ENCODE data around the gene ZFYVE28. TPM values are rescaled to one million over a fixed set of nuclear protein-coding genes. Genes with fewer than 3 reads are reported as not detected.

Gene ZFYVE28
- total RNA-seq, 1 experiment from 2014 or later: 19.2 TPM

DNA sequence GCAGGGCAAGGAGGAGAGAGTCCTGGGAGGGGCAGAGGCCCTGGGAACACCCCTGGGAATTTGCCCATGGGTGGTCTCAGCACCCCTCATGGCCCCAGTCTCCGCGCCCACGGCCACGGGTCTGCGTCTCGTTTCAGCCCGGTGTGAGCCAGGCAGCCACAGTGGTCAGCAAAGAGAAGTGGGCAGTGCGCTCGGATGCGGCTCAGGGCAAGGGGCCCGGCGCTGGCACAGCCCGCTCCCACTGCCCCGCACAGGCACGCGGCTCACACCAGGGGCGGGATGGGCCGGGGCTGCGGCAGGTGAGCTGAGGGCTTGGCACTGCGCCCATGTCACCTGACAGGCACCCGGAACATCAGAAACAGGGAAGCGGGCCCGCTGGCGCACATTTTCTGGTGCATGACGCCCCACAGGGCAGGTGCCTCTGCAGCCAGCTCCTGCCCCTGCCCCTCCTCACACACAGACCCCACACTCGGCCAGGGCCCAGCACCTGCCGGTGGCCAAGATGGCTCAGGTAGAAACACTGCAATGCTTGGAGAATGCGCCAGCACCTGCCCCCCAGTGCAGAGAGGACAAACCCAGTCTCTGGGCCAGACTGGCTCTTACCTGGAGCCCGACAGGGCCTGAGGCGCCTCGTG, 114.6 kb downstream of the ZFYVE28 start:
- H3K4me1 ChIP-seq (ENCODE audit: control insufficient read depth in 1 of 2, insufficient read depth in 2 of 2, low read length in 2 of 2): no peaks in the 10 kb centered on the region
- no peaks in the 10 kb centered on the region for H4K20me1 ChIP-seq (ENCODE audit: insufficient read depth)
- H3K9me3 ChIP-seq (ENCODE audit: control insufficient read depth in 1 of 2, insufficient read depth in 1 of 2, low read depth in 1 of 2, low read length in 2 of 2): no peaks in the 10 kb centered on the region
- intact Hi-C loops (cut with micrococcal nuclease): no loop called here
- H3K27ac ChIP-seq (ENCODE audit: low read depth, low read length): no peak overlapping the region
- ATAC-seq (no peak), DNase-seq (ENCODE audit: low read depth, low spot score) (no peak)
- H3K79me2 ChIP-seq (ENCODE audit: insufficient read depth, low read length): no peaks in the 10 kb centered on the region
- no peak overlapping the region for H2AFZ ChIP-seq (ENCODE audit: low read depth, low read length, poor library complexity, severe bottlenecking)
- ChIA-PET RAD21 (ENCODE audit: low non-redundant PET in 1 of 2, low total read pairs in 2 of 2, uncharacterized antibody in 2 of 2, unreplicated experiment in 2 of 2) (no interaction called here), CTCF (no interaction called here), POLR2A (no interaction called here)
- no peaks in the 10 kb centered on the region for H3K9me2 ChIP-seq (ENCODE audit: insufficient read depth)
- TF ChIP-seq, protein P1, sequence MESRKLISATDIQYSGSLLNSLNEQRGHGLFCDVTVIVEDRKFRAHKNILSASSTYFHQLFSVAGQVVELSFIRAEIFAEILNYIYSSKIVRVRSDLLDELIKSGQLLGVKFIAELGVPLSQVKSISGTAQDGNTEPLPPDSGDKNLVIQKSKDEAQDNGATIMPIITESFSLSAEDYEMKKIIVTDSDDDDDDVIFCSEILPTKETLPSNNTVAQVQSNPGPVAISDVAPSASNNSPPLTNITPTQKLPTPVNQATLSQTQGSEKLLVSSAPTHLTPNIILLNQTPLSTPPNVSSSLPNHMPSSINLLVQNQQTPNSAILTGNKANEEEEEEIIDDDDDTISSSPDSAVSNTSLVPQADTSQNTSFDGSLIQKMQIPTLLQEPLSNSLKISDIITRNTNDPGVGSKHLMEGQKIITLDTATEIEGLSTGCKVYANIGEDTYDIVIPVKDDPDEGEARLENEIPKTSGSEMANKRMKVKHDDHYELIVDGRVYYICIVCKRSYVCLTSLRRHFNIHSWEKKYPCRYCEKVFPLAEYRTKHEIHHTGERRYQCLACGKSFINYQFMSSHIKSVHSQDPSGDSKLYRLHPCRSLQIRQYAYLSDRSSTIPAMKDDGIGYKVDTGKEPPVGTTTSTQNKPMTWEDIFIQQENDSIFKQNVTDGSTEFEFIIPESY (IDR thresholded peaks at IDR 0.05; ENCODE audit: extremely low read depth, insufficient replicate concordance, low read length): no peak
- TF ChIP-seq, protein P2, sequence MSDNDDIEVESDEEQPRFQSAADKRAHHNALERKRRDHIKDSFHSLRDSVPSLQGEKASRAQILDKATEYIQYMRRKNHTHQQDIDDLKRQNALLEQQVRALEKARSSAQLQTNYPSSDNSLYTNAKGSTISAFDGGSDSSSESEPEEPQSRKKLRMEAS (IDR thresholded peaks at IDR 0.05): no peak
- TF ChIP-seq POLR2A (IDR thresholded peaks at IDR 0.05; ENCODE audit: borderline replicate concordance, extremely low read depth, insufficient read depth, insufficient read length) (no peak), EZH2 (IDR thresholded peaks at IDR 0.05) (no peak), FOSL1 (IDR thresholded peaks at IDR 0.05; ENCODE audit: low read depth) (no peak), SP1 (IDR thresholded peaks at IDR 0.05; ENCODE audit: low read depth) (no peak), JUND (IDR thresholded peaks at IDR 0.05) (no peak), SIN3A (IDR thresholded peaks at IDR 0.05; ENCODE audit: low read depth) (no peak), POLR2AphosphoS5 (IDR thresholded peaks at IDR 0.05; ENCODE audit: low read depth, low read length) (no peak), CEBPB (IDR thresholded peaks at IDR 0.05; ENCODE audit: low read depth) (no peak), EGR1 (IDR thresholded peaks at IDR 0.05; ENCODE audit: low read depth) (no peak), ZNF274 (IDR thresholded peaks at IDR 0.05; ENCODE audit: low read depth, low read length) (no peak)
- TF ChIP-seq, protein P3, sequence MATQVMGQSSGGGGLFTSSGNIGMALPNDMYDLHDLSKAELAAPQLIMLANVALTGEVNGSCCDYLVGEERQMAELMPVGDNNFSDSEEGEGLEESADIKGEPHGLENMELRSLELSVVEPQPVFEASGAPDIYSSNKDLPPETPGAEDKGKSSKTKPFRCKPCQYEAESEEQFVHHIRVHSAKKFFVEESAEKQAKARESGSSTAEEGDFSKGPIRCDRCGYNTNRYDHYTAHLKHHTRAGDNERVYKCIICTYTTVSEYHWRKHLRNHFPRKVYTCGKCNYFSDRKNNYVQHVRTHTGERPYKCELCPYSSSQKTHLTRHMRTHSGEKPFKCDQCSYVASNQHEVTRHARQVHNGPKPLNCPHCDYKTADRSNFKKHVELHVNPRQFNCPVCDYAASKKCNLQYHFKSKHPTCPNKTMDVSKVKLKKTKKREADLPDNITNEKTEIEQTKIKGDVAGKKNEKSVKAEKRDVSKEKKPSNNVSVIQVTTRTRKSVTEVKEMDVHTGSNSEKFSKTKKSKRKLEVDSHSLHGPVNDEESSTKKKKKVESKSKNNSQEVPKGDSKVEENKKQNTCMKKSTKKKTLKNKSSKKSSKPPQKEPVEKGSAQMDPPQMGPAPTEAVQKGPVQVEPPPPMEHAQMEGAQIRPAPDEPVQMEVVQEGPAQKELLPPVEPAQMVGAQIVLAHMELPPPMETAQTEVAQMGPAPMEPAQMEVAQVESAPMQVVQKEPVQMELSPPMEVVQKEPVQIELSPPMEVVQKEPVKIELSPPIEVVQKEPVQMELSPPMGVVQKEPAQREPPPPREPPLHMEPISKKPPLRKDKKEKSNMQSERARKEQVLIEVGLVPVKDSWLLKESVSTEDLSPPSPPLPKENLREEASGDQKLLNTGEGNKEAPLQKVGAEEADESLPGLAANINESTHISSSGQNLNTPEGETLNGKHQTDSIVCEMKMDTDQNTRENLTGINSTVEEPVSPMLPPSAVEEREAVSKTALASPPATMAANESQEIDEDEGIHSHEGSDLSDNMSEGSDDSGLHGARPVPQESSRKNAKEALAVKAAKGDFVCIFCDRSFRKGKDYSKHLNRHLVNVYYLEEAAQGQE (IDR thresholded peaks at IDR 0.05; ENCODE audit: low read depth): no peak
- TF ChIP-seq, protein P4, sequence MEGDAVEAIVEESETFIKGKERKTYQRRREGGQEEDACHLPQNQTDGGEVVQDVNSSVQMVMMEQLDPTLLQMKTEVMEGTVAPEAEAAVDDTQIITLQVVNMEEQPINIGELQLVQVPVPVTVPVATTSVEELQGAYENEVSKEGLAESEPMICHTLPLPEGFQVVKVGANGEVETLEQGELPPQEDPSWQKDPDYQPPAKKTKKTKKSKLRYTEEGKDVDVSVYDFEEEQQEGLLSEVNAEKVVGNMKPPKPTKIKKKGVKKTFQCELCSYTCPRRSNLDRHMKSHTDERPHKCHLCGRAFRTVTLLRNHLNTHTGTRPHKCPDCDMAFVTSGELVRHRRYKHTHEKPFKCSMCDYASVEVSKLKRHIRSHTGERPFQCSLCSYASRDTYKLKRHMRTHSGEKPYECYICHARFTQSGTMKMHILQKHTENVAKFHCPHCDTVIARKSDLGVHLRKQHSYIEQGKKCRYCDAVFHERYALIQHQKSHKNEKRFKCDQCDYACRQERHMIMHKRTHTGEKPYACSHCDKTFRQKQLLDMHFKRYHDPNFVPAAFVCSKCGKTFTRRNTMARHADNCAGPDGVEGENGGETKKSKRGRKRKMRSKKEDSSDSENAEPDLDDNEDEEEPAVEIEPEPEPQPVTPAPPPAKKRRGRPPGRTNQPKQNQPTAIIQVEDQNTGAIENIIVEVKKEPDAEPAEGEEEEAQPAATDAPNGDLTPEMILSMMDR (IDR thresholded peaks at IDR 0.05 in 2 of 3, conservative IDR thresholded peaks at IDR 0.05 in 1 of 3; ENCODE audit: borderline replicate concordance in 1 of 3, insufficient read depth in 1 of 3, low read depth in 2 of 3, low read length in 2 of 3): no peak
- BruUV-seq (replicated peaks): no TSS peak
- no peak overlapping the region for H3K4me3 ChIP-seq (replicated peaks in 1 of 2; ENCODE audit: low read depth in 1 of 2, low read length in 2 of 2)
- H3K27me3 ChIP-seq (ENCODE audit: insufficient read depth, low read length): no peaks in the 10 kb centered on the region
- H3K36me3 ChIP-seq (ENCODE audit: control insufficient read depth in 1 of 2, insufficient read depth in 2 of 2, low read length in 2 of 2): no peaks in the 10 kb centered on the region
- no peak overlapping the region for H3K9ac ChIP-seq (ENCODE audit: low read length)
- no peak overlapping the region for H3K4me2 ChIP-seq (ENCODE audit: low read length)

Data from HCT116 (cell line).